WI38 (cell line): ENCODE measurements around the gene PLAGL2.
A peak's percentile ranks its signal among the peaks of the same experiment; 100 is the strongest.

Experiments used
- H3K4me3 ChIP-seq: 2 replicates; pipeline ENCODE4 v1.5.1; 2011; ENCODE audit warnings: low read depth, mild to moderate bottlenecking, control low read depth, low read length
- CTCF ChIP-seq: IDR thresholded peaks from 2 replicates; pipeline ENCODE4 v1.5.1; 2012; ENCODE audit warnings: low read depth, mild to moderate bottlenecking, control low read depth, low read length

Gene PLAGL2

DNA sequence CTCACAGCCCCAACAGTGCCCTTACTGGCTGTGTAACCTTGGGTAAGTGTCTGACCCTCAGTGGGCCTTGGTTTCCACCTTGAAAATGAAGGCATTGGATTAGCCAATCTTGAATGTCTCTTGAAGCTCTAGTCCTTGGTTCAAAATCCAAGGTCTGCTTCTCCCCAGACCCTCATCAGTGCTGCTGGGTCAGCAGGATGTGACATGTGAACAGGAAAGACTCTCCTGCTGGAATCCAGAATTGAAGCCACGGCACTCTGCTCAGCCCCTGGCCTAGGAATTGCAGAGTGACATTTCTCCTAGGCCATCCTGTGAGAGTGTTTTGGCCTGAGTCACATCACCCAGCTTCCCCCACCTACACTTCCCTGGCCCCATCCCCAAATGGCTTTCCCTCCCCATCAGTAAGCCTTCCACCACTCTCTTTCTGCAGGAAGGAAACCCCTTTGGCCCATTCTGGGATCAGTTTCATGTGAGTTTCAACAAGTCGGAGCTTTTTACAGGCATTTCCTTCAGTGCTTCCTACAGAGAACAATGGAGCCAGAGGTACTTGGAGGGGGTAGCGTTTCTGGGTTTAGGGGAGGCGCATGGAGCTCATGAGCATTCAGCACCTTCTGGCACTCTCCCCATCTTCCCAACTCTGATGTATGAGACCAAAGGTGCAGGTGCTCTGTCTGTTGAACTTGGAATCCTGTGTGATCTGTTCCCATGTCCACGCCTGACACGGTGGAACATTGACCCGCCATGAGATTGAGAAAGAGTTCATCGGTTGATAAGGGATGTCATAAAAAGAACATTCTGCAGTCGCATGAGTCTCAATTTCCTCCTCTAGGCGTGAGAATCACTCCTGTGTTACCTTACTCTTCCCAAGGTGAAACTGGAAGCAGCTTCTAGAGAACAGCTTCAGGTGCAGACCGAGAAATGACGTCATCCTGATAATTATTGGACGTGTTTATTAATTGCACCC is 8.9 kb upstream of the PLAGL2 start:
- no peak overlapping the region for H3K4me3 ChIP-seq
- TF ChIP-seq CTCF, result no peak

- TF ChIP-seq CTCF, result no peak
- H3K4me3 ChIP-seq, result no peak overlapping the region
Observed at GRCh38 chr20:32215729-32216128, 8.2 kb upstream of the PLAGL2 start.

- no peak overlapping the region for H3K4me3 ChIP-seq
- no peak for TF ChIP-seq CTCF
Observed at GRCh38 chr20:32215147-32215546, 7.6 kb upstream of the PLAGL2 start.

DNA sequence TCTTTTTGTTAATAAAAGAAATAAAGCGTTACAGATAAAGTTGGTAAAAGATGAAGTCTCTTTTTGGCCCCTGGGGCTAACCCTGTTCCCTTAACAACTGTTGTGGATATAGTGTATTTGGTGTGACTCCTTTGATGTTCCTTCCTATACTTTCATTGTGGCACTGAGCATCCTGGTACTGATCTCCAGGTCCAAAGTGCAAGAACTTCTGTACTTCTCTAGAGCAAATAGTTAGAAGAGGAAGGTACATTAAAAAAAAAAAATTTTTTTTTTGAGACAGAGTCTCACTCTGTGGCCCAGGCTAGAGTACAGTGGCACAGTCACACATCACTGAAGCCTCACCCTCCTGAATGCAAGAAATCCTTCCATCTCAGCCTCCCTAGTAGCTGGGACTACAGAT is 6.3 kb upstream of the PLAGL2 start:
- no peak for TF ChIP-seq CTCF
- H3K4me3 ChIP-seq, result no peak overlapping the region

GRCh38 chr20:32209850-32210605 is 2.5 kb upstream of the PLAGL2 start:
- no peak for TF ChIP-seq CTCF
- H3K4me3 ChIP-seq, result no peak overlapping the region

DNA sequence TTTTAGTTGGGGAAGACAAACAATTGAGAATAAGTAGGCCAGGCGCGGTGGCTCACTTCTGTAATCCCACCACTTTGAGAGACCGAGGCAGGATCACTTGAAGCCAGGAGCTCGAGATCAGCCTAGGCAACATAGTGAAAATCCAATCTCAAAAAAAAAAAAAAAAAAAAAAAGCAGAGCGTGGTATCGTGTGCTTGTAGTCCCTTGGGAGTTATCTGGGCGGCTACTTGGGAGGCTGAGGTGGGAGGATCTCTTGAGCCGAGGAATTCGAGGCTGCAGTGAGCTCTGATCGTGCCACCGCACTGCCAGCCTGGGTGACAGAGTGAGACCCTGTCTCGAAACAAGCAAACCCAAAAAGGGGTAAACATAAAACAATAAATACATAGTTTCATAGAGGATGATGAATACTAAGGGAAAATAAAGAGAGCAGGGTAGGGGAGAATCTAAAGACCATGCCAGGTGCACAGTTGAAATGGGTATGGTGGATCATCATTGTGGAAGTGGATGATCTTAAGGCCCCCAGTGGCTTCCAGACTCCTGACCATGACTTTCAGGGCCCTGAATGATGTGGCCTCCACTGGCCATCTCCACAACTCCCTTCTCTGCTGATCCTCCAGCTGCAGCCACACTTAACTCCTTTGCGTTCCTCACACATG is 1.1 kb upstream of the PLAGL2 start:
- H3K4me3 ChIP-seq, result peak overlapping the region; percentile 100
- no peak for TF ChIP-seq CTCF
